Activated T-helper 1 cell treated with anti-CD3 and anti-CD28 coated beads, Interleukin-12 subunit alpha, Interleukin-12 subunit beta, Interleukin-2, Interleukin-4 antibody, amounts not matched to agents 30 ng/mL and 10 ng/mL and 1 ng/mL, durations not matched to agents 14 hours and 24 hours and 36 hours (primary cell): ENCODE results near the gene CHCHD1. TPM values are rescaled to one million over a fixed set of nuclear protein-coding genes. Genes with fewer than 3 reads are reported as not detected.

Experiments used
- DNase-seq: peaks from one replicate; pipeline ENCODE4 v3.0.0; 2021; ENCODE audit warnings: low spot score
- H3K27ac Mint-ChIP-seq: one replicate; pipeline ENCODE4 v1.8.0; 2021; ENCODE audit warnings: mild to moderate bottlenecking, mixed read lengths
- H3K27me3 Mint-ChIP-seq: one replicate; pipeline ENCODE4 v1.8.0; 2022; ENCODE audit warnings: mild to moderate bottlenecking, moderate library complexity, mixed read lengths; ENCODE audit not compliant: insufficient read depth
- H3K36me3 Mint-ChIP-seq: one replicate; pipeline ENCODE4 v1.8.0; 2021; ENCODE audit warnings: low read depth, mixed read lengths
- H3K4me1 Mint-ChIP-seq: one replicate; pipeline ENCODE4 v1.8.0; 2021; ENCODE audit warnings: low read depth, mixed read lengths
- H3K4me3 Mint-ChIP-seq: one replicate; pipeline ENCODE4 v1.8.0; 2021; ENCODE audit warnings: mild to moderate bottlenecking, moderate library complexity, mixed read lengths
- H3K9me3 Mint-ChIP-seq: one replicate; pipeline ENCODE4 v1.8.0; 2021; ENCODE audit warnings: mixed read lengths
- intact Hi-C: fragments of 100-400 bp; cut with micrococcal nuclease; formaldehyde crosslinking; loops from one replicate; pipeline ENCODE4 v1.15.1; 2024
- total RNA-seq: library from RNA; stranded (reverse); gene quantifications from 2 replicates; pipeline ENCODE4 v1.2.3, GENCODE V29; 2022

The CHCHD1 gene
- total RNA-seq, 1 donor from 2014 or later = 30.9 TPM

DNA sequence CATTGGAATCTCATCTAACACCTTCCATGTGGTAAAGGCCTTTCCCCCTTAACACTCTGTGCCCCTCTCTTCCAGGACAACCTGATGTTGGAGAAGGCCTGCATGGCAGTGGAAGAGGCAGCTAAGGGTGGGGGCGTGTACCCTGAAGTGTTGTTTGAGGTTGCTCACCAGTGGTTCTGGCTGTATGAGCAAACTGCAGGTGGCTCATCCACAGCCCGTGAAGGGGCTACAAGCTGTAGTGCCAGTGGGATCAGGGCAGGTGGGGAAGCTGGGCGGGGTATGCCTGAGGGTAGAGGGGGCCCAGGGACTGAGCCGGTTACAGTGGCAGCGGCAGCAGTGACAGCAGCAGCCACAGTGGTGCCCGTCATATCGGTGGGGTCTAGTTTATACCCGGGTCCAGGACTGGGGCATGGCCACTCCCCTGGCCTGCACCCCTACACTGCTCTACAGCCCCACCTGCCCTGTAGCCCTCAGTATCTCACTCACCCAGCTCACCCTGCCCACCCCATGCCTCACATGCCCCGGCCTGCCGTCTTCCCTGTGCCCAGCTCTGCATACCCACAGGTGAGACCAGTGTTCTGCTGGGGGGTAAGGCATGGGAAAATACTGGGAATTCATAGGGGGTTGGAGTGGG lies 17.2 kb downstream of the CHCHD1 start:
- H3K27ac Mint-ChIP-seq = no peak overlapping the region
- peaks cover 54% of the 10 kb centered on the region for H3K36me3 Mint-ChIP-seq
- intact Hi-C loops = no loop called here
- H3K4me3 Mint-ChIP-seq = no peak overlapping the region
- peaks cover 8% of the 10 kb centered on the region for H3K4me1 Mint-ChIP-seq
- H3K27me3 Mint-ChIP-seq = no peaks in the 10 kb centered on the region
- no peak for DNase-seq
- H3K9me3 Mint-ChIP-seq = no peaks in the 10 kb centered on the region

DNA sequence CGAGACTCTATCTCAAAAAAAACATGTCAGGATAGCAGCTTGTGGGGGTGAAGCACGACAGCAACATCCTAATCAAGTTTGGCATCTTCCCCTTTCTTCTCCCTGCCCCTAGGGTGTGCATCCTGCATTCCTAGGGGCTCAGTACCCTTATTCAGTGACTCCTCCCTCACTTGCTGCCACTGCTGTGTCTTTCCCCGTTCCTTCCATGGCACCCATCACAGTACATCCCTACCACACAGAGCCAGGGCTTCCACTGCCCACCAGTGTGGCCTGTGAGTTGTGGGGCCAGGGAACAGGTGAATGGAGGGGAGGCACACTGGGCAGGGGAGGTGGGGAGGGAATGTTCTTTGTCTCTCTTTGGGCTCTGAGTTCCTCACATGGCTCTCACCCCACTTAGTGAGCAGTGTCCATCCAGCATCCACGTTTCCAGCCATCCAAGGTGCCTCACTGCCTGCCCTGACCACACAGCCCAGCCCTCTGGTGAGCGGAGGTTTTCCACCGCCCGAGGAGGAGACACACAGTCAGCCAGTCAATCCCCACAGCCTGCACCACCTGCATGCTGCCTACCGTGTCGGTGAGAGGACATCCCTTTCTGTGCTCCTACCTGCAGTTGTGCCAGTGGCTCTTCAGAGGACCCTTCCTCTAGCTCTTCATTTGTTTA lies 18.2 kb downstream of the CHCHD1 start:
- H3K27ac Mint-ChIP-seq = peak overlapping the region; percentile 40
- H3K27me3 Mint-ChIP-seq = no peaks in the 10 kb centered on the region
- no peak overlapping the region for H3K4me3 Mint-ChIP-seq
- DNase-seq = no peak
- H3K4me1 Mint-ChIP-seq = peaks cover 12% of the 10 kb centered on the region
- intact Hi-C loops = no loop called here
- no peaks in the 10 kb centered on the region for H3K9me3 Mint-ChIP-seq
- H3K36me3 Mint-ChIP-seq = peaks cover 52% of the 10 kb centered on the region

GRCh38 chr10:73800560-73801252 lies 18.9 kb downstream of the CHCHD1 start:
- Mint-ChIP-seq H3K27me3 (no peaks in the 10 kb centered on the region), H3K4me1 (peaks cover 16% of the 10 kb centered on the region), H3K27ac (no peak overlapping the region), H3K9me3 (no peaks in the 10 kb centered on the region), H3K4me3 (no peak overlapping the region), H3K36me3 (peaks cover 50% of the 10 kb centered on the region)
- DNase-seq = no peak
- intact Hi-C loops = no loop called here

DNA sequence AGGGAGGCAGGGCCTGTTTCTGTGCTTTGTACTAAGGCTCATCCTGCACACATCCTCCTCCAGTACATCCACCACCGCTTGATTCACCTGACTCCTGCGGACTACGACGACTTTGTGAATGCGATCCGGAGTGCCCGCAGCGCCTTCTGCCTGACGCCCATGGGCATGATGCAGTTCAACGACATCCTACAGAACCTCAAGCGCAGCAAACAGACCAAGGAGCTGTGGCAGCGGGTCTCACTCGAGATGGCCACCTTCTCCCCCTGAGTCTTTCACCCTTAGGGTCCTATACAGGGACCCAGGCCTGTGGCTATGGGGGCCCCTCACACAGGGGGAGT lies 19.4 kb downstream of the CHCHD1 start:
- no peak overlapping the region for H3K27ac Mint-ChIP-seq
- peaks cover 21% of the 10 kb centered on the region for H3K4me1 Mint-ChIP-seq
- peaks cover 54% of the 10 kb centered on the region for H3K36me3 Mint-ChIP-seq
- H3K27me3 Mint-ChIP-seq = no peaks in the 10 kb centered on the region
- no peak overlapping the region for H3K4me3 Mint-ChIP-seq
- intact Hi-C loops = no loop called here
- no peaks in the 10 kb centered on the region for H3K9me3 Mint-ChIP-seq
- no peak for DNase-seq

DNA sequence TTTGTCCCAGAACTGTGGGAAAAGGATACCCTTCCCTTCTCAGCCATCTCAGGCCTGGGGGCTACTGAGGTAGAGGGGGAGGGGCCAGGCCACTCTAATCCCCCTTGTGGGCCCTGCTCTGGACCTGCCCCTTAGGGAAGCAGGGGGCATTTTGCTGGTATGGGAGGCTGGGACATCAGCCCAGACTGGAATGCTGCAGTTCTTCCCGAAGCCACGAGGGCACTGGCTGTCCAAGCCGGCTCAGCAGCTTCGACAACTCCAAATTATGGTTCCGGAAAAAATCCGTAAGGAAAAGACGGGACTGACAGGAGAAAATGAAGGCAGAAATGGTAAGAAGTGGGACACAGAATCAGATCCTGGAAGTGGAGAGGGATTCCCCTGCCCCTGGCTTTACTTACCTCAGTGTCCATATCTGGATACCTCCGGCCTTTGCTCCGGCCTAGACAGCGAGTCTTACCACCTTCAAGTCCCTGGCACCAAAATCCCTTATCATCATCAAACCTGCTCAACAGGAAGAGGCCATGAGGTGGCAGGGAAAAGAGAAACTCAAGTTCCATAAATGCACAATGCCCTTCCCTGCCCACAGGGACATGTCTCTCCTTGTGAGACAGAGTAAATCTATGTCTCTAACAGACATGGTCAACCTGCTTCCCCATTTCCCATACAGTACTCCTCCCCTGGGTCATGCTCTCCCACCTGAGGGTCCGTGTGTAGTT lies 20.6 kb downstream of the CHCHD1 start:
- Mint-ChIP-seq H3K4me1 (peaks cover 34% of the 10 kb centered on the region), H3K4me3 (no peak overlapping the region), H3K9me3 (no peaks in the 10 kb centered on the region), H3K27ac (peak overlapping the region; percentile 56), H3K27me3 (no peaks in the 10 kb centered on the region), H3K36me3 (peaks cover 58% of the 10 kb centered on the region)
- no peak for DNase-seq
- intact Hi-C loops = no loop called here

DNA sequence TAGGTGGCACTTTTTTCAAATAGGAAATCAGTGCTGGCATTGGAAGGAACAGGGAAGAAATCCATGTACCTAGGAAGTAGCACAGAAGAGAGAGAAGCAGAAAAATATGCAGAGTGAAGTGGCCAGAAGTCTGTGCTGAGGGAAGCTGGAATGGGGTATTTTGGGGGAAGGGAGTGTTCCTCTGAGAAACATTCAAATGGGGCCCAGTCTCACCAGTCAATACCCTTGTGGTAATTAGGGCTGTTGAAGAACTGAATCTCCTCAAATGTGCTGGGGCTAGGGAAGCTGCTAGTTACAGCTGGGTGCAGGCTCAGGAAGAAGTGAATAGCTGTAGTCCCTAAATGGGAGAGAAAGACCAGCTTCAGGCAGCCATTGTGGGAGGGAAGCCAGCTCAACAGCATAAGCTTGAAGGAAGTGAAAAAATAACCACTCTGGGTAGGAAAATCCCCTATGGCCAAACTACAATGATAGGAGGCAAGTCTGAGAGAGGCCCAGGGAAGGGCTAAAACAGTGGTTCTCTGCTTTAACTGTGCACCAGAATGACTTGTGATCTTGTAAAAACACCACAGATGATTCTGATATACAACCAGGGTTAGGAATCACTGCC lies 21.9 kb downstream of the CHCHD1 start:
- peak; percentile 6 for DNase-seq
- Mint-ChIP-seq H3K4me3 (peak overlapping the region; percentile 58), H3K4me1 (peaks cover 43% of the 10 kb centered on the region), H3K9me3 (no peaks in the 10 kb centered on the region), H3K36me3 (peaks cover 61% of the 10 kb centered on the region), H3K27me3 (no peaks in the 10 kb centered on the region), H3K27ac (peak overlapping the region; percentile 89)
- intact Hi-C loops = loop anchor here (1.0 kb wide), 2 partner anchors 18 to 31 kb away; partner anchors contain the start of gene ZSWIM8

DNA sequence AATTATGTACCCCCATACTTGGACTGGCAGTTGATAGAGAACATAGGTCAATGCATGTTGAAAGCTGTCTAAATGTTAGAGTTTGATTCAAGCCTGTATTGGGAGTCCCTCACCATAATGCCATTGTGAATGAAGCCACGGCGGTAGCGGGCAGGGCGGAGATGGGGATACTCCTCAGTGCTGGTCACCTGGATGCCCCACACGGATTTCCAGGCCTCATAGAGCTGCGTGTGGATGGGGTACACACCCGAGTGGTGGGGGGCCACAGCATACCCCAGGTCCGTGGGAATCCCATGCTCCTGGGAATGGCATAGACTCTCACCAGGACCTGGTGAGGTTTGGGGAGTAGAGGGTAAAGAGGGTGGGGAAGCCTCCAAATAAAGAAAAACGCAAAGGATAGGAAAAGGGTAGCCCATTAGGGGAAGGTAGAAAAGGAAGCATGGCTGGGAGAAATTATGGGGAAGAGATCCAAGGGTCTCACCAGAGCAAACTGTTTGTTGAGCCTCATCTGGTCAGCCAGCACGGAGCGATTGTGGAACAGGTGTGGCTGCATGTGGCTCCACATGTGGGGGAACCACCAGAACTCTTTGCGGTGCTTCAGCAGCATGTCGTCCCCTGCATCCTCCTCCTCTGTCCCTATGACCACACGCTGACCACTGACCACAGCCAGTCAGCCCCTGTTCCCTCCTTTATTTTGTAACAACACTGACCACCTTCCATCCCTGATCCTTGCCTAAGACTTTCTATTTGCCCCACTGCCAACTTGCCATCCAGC lies 24.5 kb downstream of the CHCHD1 start:
- intact Hi-C loops = no loop called here
- H3K36me3 Mint-ChIP-seq = peaks cover 65% of the 10 kb centered on the region
- H3K4me1 Mint-ChIP-seq = peaks cover 63% of the 10 kb centered on the region

GRCh38 chr10:73807471-73807870 lies 25.6 kb downstream of the CHCHD1 start:
- Mint-ChIP-seq H3K9me3 (no peaks in the 10 kb centered on the region), H3K27me3 (no peaks in the 10 kb centered on the region), H3K27ac (peak overlapping the region; percentile 20), H3K4me1 (peaks cover 64% of the 10 kb centered on the region), H3K4me3 (no peak overlapping the region), H3K36me3 (peaks cover 56% of the 10 kb centered on the region)
- intact Hi-C loops = no loop called here
- DNase-seq = no peak

More for the DNA sequence above, 24.5 kb downstream of the CHCHD1 start:
- H3K9me3 Mint-ChIP-seq = no peaks in the 10 kb centered on the region
- H3K4me3 Mint-ChIP-seq = peak overlapping the region; percentile 16
- peak overlapping the region; percentile 15 for H3K27ac Mint-ChIP-seq
- DNase-seq = no peak
- no peaks in the 10 kb centered on the region for H3K27me3 Mint-ChIP-seq

DNA sequence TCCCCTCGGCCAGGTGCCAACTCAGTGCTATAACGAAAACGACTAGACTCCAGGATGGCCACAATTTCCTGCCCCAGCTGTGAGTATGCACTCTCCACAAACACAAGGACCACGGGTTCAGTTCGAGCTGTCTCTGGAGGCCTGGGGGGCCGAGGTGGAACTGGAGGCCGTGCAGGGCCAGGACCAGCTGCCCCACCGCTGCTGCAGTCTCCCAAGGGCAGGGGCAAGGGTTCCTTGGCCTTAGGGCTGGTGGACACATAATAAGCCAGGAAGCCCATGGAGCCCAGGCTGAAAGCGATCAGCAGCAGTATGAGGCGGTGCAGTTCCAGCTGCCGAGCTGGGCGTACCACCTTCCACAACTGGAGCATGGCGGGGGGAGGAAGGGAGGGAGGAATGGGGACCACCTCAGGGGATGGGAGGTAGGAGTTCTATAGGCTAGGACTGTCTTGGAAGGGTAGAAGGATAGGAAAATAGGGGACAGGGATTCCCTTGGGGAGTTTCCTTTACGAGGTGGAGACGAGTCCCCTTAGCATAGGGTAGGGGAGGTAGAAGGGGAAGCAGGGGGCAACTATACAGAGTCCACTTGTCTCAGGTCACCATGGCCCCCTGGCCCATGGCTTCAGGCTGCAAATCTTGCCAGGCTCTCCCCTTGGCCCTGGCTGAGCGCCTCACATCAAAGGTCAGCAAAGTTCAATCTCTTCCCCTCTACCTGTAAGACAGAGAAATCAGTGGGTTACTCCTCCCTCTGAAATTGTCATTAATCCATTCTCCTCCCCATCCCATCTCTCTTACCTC lies 26.4 kb downstream of the CHCHD1 start:
- Mint-ChIP-seq H3K4me1 (peaks cover 68% of the 10 kb centered on the region), H3K4me3 (no peak overlapping the region), H3K27ac (no peak overlapping the region), H3K9me3 (no peaks in the 10 kb centered on the region), H3K27me3 (no peaks in the 10 kb centered on the region), H3K36me3 (peaks cover 54% of the 10 kb centered on the region)
- DNase-seq = no peak
- intact Hi-C loops = no loop called here

DNA sequence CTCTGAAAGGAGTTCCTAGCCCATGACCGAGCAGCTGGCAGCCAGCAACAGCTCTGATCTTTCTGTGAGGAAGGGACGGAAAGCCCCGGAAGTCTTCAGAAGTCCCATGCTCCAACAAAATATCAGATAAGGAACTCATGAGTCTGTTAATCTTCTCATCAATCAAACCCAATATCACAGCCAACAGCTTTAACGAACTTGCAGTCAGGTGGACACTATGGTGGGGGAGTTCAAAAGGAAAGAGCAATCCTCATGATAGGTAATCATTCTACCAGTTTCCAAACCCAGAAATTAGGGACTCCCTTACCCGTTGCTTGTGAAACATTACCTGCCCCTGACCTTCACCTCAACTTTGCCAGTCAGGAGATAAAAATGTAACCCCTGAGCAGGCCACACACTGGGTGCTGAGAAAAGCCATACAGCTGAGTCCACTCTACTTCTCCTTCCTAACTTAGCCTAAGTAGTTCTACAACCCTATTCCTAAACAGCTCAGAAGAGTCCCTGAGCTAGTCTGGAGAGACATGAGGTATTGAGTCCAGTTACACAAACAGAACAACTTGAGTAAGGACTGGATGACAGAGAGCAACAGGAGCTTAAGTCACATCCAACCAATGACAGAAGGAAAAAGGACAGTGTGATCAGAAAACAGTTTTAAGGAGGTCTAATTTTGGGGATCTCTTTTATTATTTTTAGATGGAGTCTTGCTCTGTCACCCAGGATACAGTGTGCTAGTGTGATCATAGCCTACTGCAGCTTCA lies 27.4 kb downstream of the CHCHD1 start:
- peak overlapping the region; percentile 97 for H3K4me3 Mint-ChIP-seq
- DNase-seq = no peak
- intact Hi-C loops = no loop called here
- peak overlapping the region; percentile 45 for H3K27ac Mint-ChIP-seq
- peaks cover 52% of the 10 kb centered on the region for H3K36me3 Mint-ChIP-seq
- no peaks in the 10 kb centered on the region for H3K27me3 Mint-ChIP-seq
- no peaks in the 10 kb centered on the region for H3K9me3 Mint-ChIP-seq
- H3K4me1 Mint-ChIP-seq = peaks cover 58% of the 10 kb centered on the region

- intact Hi-C loops = loop anchor here (1.0 to 2.0 kb wide), 4 partner anchors 38 to 314 kb away; partner anchors contain the start of genes CAMK2G, PPP3CB and SEC24C
- Mint-ChIP-seq H3K4me1 (peaks cover 56% of the 10 kb centered on the region), H3K27ac (peak overlapping the region; percentile 98), H3K27me3 (no peaks in the 10 kb centered on the region), H3K4me3 (peak overlapping the region; percentile 97), H3K9me3 (no peaks in the 10 kb centered on the region), H3K36me3 (peaks cover 49% of the 10 kb centered on the region)
- DNase-seq = no peak
Measured at GRCh38 chr10:73810358-73810734, 28.5 kb downstream of the CHCHD1 start.
